HG03103 (cell line): ENCODE results near the gene PLCB1.

Experiments used
- ATAC-seq: cut with Tn5 transposase; IDR thresholded peaks from one replicate; pipeline ENCODE4 v1.9.1; 2021; ENCODE audit warnings: low read depth; ENCODE audit not compliant: unreplicated experiment

Gene PLCB1

DNA sequence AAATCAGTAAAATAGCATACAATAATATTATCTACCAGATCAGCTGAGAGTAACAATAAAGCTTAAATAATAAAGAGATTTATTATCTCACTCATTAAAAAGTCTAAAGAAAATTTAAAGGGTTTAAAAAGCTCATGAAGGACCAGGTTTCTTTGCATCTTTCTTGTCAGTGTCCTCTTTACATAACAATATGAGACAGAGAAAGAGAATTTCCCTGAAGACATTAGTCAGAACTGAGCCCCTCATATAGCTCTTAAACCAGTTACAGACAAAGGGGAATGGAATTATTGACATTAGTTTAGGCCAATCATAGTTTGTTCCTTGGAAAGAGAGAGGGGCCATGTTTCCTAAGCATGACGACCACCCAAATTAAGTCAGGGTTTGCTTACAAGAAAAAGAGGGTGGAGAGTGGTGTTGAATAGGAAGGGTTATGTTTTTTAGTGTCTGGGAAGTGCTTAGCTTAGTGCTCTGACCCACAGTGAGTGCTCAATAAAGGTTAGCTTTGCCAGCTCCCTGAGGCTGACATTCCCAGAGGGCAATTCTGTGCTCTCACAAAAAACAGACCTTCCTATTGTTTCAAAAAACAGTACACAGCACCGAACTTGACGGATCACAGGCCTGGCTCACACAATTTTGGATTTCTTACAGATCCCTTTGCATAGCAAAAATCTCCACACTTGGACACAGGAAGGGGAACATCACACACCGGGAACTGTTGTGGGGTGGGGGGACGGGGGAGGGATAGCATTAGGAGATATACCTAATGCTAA lies 3.6 kb upstream of the PLCB1 start:
- no peak for ATAC-seq

DNA sequence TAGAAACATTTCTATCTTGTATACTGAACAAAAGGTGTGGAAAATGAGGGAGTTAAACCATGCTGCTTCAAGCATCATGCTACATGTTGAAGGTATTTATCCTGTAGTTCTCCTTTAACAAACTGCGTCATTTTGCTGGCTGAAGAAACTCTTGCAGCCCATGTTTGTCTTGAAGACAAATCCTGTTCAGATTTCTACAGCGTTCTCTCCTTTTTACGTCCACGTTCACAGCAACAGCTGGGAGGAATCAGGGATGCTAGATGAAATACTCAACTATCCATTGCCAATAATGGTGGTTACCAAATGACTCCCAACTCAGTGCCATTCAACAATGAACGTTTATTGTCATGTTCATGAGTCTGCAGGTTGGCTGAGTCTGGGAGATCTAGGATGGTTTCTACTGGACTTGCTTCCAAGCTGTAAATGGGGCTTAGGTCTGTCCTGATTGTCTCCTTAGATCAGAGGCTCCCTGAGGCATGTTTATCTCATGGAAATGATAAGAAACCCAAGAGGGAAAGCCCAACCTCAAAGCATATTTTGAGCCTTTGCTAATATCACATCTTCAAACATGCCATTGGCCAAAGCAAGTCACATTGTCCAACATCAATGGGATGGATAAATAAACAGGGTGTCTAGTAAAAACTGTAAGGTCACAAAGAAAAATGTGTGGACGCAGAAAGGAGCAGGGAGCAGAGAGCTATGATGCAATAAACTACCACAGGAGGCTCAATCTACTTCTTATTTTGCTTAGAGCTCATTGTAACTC lies 2.7 kb upstream of the PLCB1 start:
- no peak for ATAC-seq

DNA sequence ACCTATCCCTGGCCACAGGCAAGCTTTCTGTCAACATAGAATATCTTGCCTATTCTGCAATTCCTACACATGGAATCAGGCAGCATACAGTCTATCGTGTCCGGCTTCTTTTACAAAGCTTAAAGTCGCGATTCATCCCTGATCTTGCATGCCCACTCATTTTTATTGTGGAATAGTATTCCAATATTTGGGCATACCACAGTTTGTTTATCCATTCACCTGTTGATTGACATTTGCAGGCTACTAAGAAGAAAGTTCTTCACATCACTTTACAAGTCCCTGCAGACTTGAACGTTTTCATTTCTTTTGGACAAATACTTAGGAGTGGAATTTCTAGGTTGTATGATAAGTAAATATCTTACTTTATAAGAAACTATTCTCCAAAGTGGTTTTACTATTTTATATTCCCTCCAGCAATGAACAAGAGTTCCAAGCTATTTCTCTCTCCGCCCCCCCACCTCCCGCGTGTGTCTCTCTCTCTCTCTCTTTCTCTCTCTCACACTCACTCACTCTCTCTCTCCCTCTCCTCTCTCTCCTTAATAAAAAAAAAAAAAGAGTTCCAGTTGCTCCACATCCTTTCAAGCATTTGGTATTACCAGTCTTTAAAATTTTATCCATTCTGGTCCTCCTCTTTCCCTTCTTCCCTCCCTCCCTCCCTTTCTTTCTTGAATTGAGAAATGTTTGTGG lies 1.1 kb upstream of the PLCB1 start:
- no peak for ATAC-seq

DNA sequence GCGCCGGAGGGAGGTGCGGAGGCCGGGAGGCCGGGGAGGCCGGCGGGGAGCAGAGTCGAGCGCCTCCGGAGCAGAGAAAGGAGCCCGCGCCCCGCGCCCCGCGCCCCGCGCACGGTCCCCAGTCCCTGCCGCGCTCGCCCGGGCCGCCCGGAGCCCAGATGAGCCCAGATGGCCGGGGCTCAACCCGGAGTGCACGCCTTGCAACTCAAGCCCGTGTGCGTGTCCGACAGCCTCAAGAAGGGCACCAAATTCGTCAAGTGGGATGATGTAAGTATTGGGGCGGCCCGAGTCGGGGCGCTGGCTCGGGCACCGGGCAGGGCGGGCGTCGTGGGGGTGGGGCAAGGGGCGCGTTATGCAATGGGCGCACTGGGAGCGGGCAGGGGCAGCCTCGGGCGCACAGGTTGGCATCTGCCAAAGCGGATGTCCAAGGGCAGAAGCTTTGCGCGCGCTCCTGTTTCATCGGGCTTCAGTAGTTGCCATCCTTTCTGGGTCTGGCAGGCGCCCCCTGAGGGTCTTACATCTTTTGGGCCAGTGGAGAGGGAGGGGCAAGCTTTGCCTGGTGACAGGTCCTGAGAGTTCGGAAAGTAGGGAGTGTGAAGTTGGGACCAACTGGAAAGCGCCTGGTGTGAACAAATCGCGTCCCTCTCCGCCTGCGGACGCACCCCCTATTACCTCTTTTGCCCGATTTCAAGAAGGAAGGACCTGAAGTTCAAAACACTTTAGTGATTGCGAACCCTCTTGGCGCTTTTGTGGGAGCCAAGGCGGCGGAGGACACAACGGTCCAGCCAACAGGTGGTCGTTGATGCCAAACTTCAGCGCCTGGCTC lies 631 bp downstream of the PLCB1 start:
- ATAC-seq: no peak

DNA sequence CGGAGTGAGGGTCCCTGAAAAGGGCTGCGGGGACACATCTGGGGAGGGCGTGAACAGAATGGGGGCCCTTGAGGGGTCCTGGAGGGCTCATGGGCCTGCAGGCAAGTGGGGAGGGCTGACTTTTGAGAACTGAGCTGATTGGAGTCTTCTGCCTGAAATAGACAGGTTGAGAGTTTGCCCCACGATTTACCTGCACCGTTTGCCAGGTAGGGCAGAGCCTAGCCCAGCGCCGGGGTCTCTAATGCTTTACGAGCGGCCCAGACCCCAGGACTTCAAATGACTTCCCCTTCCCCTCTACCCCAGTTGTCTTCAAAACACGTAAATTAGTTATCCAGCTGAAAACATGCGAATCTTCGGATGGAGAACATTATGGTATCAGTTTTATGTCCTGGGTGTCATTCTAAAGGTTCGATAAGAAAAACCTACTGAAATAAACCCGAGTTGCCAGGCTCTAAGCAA lies 1.3 kb downstream of the PLCB1 start:
- no peak for ATAC-seq

DNA sequence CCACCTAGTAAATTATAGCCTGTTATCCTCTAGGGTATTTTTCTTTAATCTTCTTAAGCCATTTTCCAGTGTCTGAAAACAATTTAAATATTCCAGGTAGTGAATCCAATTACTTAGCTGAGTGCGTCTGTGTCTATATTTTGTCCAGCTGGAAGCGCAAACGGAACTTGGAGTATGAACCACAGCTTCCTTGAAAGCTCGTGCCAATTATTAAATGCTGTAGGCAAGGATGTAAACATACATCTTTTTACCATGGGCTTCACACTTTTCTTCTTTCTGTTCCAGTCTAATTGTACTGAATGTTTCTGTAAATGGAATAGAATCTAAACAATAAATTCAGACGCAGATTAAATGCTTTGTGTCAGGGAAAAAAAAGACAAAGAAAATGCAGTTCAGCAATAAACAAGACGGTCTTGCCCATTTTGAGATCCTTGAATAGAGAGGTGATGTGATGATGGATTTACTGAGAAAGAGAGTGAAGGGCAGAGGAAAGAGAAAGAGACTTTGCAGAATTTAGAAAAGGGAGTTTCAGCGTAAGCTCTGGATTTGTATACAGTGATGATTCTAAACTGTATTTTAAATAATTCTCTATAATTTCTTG lies 1.9 kb downstream of the PLCB1 start:
- ATAC-seq: no peak

DNA sequence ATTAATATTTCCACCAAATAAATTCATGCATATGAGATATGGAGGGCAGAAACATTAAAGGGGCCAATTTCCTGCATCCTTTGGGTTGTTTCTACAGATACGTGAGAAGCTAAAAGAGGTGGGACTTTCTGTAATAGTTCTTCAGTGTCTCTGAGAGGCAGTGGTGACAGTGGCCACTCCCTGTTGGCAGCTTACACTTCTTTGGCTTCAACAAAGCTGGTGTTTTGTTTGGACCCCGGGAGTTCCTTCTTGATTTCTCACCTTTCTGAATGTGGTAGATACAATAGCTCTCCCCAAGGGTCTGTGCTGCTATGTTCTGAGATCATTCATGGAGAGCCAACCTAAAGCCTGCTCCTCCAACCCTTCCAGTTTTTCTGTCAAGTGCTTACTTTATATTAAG lies 7.8 kb downstream of the PLCB1 start:
- no peak for ATAC-seq

DNA sequence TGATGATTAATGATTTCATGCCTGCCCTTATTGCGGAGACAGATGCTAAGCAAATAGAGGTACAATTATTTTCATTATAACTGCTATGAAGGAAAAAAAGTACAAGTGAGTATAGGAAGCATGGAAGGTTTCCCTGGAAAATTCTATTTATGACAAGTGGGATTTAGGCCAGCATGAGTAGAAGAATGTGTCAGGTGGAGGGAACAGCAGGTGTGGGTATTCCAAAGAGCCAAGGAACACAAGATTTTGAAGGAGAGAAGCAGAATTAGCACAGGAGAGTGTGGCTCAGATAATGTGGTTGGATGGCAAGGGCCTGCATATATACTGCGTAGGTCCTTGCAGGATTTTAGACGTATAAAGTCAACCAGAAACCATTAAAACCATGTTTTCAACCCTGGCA lies 11.4 kb downstream of the PLCB1 start:
- no peak for ATAC-seq

DNA sequence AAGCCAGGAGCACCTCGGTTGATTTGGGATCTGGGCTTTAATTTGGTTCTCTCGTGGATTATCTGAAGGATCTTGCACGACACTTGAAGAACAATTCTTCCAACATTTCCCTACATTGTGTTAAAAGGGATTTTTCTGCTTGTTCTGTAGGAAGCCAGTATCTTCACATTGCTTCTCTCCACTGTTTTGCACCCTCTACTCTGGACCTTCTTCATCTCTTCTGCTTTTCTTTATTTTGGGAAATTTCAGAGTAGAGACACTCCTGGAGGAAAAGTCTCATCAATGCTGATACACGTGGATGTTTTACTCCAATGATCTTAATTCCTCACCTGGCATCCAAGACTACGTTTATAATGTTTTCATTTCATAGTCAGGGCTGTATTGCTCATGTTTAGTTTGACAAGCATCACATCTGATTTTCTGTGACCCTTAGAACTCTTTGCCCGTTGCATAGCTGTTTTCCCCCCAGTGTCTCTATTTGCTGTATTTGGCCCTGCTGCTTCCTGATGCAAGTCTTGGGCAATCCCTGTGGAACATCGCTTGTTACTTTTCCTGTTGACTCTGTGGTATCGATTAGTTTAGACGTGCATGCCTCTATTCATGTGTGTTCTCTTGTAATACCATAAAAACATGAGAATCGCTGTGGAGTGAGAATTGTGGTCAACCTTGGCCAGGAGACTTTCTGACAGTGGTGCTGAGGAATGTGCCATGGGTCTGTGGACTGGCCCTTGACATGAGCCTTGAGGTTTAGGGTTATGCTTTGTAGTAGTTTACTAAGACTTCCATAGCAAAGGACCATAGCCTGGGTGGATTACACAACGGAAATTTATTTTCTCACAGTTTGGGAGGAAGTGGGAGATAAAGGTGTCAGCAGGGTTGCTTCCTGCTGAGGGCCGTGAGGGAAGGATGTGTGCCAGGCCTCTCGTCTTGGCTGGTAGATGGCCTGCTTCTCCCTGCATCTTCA lies 12.5 kb downstream of the PLCB1 start:
- no peak for ATAC-seq

DNA sequence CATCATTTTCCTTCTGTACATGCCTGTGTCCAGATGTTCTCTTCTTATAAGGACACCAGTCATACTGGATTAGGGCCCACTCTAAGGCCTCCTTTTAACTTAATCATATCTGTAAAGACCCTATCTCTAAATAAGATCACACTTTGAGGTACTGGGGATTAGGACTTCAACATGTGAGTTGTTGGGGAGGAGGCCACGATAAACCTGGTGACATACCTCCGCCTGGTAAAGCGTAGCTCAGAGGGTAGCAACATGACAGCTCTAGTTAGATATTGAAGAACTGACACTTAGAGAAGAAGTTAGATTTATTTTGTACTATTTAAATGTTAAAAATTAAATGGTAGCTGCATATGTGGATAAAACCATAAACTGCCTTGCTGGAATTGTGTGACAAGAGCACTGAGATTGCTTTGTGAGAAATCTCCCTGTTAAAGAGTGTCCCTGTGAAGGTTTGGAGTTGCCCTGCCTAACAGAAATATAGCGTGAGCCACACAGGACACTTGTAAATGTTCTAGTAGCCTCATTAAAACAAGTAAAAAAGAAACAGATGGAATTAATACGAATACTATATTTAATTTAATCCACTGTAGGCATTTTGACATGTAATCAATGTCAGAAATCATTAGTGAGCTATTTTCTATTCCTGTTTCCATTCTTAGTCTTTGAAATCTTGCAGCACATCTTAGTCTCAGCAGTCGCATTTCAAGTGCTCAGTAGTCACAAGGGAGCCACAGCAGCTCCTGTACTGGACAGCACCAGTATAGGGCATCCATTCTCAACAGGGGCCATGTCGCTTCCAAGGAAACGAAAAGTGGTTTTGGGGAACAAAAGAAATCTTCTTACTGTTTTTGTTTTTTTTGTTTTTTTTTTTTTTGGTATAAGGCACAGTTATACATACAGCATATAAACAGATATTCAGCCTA lies 13.4 kb downstream of the PLCB1 start:
- no peak for ATAC-seq

DNA sequence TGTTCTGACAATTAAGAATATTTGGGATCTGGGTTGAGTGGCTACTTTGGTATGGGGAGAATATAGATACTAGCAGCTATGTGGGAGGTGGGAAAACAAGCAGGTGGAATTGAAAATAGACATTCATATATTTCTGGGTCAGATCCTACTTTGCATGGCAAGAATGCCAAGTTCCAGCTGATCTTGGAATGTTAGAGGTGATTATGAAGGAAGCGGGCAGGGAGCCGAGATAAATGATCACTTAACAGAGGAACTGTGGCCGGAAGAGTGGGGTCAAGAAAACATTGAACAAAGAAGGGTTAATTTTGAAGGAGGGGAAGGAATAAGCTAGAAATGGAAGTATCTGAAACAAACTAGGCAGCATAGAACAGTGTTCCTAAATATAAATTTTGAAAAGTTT lies 15.4 kb downstream of the PLCB1 start:
- no peak for ATAC-seq

DNA sequence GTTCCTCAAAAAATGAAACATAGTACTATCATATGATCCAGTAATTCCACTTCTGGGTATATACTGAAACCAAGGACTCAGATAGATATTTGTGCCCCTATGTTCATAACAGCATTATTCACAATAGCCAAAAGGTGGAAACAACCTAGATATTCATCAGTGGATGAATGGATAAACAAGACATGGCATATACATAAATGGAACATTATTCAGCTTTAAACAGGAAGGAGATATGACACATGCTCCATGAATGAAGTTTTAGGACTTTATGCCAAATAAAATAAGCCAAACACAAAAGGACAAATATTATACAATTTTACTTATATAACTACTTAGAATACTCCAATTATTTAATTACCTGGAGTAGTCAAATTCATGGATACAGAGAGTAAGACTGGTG lies 16.4 kb downstream of the PLCB1 start:
- ATAC-seq: no peak

DNA sequence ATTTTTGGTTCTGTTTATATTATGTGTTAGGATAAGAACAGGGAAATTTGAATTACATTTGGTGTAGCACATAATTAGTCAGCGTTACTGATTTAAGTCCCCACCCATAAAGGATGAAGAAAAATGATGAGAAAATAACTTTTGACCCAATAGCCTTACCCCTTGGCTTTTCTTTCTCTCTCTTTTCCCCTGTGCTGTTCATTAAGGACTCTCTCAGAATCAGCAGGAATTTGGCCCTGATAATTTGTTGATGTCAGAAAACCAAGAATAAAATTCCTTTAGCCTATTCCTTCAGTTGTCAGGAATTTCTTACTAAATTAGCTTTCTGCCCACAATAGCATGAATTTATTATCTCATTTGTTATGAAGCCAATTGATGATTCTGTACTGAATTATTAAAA lies 18.5 kb downstream of the PLCB1 start:
- no peak for ATAC-seq

DNA sequence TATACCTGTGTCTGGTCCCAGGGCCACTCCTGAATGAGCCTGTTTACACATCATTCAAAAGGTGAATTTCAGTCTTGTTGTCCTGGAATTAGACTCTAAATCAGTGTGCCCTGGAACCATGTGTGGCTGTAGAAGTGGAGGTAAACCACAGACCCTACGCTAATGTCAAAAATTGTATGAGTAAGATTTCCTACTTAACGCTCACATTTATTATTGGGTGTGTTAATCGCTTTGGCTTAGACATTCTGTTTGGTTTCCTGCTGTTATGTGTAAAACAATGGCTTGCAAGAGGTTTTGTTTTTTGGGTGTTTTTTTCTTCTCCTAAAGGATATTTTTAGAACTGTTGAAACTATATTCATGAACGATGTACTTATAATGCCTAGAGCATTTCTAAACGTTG lies 19.3 kb downstream of the PLCB1 start:
- ATAC-seq: no peak

DNA sequence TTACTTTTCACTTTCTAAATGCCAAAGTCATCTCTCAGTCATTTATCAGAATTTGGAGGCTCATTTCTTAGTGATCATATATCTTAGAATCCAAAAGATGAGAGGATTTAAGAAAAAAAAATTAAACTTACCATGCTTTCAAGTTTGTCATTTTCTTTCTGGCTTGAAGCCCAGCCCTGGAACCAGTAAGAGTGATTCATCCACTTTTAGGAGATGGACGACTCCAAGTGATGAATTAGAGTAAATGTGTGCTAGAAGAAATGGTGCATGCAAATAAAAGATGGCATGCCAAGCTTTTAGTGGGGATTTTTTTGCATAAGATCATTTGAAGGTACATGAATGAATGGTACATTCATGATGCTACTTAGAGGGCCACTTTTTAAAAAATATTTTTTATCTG lies 20.1 kb downstream of the PLCB1 start:
- no peak for ATAC-seq

DNA sequence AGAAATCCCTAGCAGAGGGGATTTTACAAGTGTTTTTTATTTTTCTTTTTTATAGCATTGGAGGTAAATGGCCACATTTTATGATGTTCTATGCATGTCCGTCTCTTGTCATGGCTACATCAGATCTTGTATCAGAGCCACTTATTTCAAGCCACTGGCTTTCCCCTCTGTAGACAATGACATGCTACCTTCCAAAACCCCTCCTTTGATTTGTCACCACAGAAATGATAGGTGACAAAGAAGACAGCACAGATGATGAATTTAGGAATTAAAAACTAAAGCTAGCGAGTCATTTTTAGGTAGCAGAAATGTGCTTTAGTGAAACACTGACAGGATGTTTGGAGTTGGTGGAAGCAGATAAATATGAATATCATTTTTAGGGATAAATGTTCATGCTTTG lies 20.8 kb downstream of the PLCB1 start:
- ATAC-seq: no peak

DNA sequence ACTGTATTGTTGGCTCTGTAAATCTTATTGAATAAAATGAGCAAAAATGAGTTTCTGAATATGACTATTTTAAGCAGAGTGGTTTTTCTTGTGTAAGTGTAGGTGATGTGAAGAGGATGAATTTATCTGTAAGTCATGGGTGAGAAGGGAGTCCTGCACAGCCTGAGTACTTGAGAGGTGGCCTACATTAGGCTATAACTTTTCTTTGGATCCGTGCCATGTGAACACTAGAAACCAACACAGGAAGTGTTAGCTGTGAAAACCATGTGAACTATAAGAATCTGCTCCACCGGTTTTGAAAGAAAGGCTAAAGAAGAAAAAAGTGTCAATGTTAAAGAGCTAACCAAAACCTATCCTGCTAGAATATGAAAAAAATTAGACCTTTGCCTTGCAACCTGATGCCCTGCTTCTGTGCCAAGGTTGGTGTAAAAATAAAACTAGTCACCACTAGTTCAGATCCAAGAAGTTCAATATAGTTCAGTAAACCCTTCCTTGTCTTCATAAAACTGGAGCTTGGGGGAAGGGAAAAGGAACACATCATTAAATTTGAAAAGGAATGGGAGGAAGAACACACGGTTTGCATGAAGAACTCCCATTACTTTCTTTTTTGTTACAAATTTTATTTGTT lies 21.3 kb downstream of the PLCB1 start:
- ATAC-seq: no peak

DNA sequence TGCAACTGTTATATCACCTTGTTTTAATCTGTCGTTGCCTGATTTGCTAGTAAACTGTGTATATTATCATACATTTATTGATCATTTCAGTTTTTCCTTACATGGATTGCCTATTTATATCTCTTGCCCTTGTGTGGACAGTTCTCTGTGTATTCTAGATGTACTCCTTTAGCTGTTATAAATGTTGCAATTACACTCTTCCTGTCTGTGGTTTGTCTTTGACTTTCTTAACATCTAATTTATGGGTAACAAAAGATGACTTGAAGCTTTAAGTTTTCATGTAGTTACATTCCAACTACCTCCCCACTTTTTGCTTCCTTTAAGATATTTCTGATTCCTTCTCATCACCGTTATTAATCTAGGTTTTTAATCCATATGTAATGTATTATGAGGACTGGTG lies 22.6 kb downstream of the PLCB1 start:
- no peak for ATAC-seq
